ENCODE data around the gene P3H4.

GRCh38 chr17:41777574-41778188 is 34.1 kb downstream of the P3H4 start:
- TF ChIP-seq, protein P1, sequence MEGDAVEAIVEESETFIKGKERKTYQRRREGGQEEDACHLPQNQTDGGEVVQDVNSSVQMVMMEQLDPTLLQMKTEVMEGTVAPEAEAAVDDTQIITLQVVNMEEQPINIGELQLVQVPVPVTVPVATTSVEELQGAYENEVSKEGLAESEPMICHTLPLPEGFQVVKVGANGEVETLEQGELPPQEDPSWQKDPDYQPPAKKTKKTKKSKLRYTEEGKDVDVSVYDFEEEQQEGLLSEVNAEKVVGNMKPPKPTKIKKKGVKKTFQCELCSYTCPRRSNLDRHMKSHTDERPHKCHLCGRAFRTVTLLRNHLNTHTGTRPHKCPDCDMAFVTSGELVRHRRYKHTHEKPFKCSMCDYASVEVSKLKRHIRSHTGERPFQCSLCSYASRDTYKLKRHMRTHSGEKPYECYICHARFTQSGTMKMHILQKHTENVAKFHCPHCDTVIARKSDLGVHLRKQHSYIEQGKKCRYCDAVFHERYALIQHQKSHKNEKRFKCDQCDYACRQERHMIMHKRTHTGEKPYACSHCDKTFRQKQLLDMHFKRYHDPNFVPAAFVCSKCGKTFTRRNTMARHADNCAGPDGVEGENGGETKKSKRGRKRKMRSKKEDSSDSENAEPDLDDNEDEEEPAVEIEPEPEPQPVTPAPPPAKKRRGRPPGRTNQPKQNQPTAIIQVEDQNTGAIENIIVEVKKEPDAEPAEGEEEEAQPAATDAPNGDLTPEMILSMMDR (IDR thresholded peaks at IDR 0.05; ENCODE audit: poor library complexity, severe bottlenecking) = no peak
- TF ChIP-seq SMC3 (conservative IDR thresholded peaks at IDR 0.05; ENCODE audit: poor library complexity) (no peak), RAD21 (conservative IDR thresholded peaks at IDR 0.05) (no peak)
